Neural cell (in vitro differentiated cells): Measurements from ENCODE around the gene C17orf50.

Experiments used
- POLR2AphosphoS5 ChIP-seq: IDR thresholded peaks from 2 replicates; pipeline ENCODE4 v1.6.1; 2012
- TF ChIP-seq, protein P1 (sequence below): fragments of 450-650 bp; IDR thresholded peaks from 2 replicates; pipeline ENCODE4 v1.5.1; 2014; ENCODE audit warnings: antibody characterized with exemption, mild to moderate bottlenecking, moderate library complexity; ENCODE audit not compliant: poor library complexity, severe bottlenecking

DNA sequence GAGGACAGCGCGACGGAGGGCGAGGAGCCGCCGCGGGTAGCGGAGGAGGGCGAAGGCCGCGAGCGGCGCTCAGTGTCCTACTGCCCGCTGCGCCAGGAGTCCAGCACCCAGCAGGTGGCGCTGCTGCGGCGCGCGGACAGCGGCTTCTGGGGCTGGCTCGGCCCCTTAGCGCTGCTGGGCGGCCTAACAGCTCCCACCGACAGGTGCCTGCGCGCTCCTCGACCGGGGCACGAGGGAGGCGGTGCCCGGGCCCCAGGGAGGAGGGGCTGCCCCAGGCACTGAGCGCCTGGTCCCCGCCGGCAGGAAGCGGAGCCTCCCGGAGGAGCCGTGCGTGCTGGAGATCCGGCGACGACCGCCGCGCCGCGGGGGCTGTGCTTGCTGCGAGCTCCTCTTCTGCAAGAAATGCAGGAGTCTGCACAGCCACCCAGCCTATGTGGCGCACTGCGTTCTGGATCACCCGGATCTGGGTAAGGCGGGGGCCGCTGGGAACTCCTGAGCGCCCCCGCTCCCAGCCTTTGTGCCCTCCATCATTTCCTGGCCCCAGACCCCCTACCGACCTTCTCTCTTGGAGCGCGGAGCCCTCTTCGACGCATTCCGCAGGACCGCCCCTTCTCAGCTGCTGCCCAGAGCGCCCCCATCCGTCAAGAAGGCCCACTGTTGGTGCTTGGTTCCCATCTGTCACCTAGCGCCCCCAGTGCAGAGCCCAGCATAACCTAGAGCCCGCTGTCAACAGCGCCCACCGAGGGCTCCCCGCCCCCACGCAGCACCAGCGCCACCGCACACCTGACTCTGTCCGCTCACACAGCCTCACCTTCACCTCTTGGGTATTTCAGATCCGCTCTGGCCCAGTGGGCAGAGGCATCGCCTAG is 3.7 kb downstream of the C17orf50 start:
- TF ChIP-seq, protein P1, sequence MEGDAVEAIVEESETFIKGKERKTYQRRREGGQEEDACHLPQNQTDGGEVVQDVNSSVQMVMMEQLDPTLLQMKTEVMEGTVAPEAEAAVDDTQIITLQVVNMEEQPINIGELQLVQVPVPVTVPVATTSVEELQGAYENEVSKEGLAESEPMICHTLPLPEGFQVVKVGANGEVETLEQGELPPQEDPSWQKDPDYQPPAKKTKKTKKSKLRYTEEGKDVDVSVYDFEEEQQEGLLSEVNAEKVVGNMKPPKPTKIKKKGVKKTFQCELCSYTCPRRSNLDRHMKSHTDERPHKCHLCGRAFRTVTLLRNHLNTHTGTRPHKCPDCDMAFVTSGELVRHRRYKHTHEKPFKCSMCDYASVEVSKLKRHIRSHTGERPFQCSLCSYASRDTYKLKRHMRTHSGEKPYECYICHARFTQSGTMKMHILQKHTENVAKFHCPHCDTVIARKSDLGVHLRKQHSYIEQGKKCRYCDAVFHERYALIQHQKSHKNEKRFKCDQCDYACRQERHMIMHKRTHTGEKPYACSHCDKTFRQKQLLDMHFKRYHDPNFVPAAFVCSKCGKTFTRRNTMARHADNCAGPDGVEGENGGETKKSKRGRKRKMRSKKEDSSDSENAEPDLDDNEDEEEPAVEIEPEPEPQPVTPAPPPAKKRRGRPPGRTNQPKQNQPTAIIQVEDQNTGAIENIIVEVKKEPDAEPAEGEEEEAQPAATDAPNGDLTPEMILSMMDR = peak; percentile 91
- peak; percentile 74 for TF ChIP-seq POLR2AphosphoS5
